ENCODE measurements around the gene EVI5L. TPM values are rescaled to one million over a fixed set of nuclear protein-coding genes. Genes with fewer than 3 reads are reported as not detected.

EVI5L gene
- total RNA-seq, 1 experiment from 2014 or later, result 29.5 TPM

- no peaks in the 10 kb centered on the region for H3K9me3 ChIP-seq (ENCODE audit: low read length)
- no peak for DNase-seq
- H3F3A ChIP-seq (ENCODE audit: low read length, unreplicated experiment), result no peaks in the 10 kb centered on the region
- no peak overlapping the region for H3K9ac ChIP-seq (ENCODE audit: low read length)
- H4K20me1 ChIP-seq (ENCODE audit: low read length), result 0 out of 2 replicates have a peak, but pooled peaks cover 3% of the 10 kb centered on the region
- TF ChIP-seq CTCF (conservative IDR thresholded peaks at IDR 0.05; ENCODE audit: low read depth, low read length) (no peak), EZH2phosphoT487 (IDR thresholded peaks at IDR 0.05; ENCODE audit: borderline replicate concordance, low read length) (no peak), EZH2 (IDR thresholded peaks at IDR 0.05; ENCODE audit: low read length, unreplicated experiment) (no peak)
- intact Hi-C loops (cut with micrococcal nuclease), result no loop called here
- CTCF ChIA-PET, result no interaction called here
- peaks cover 9% of the 10 kb centered on the region for H3K4me1 ChIP-seq (ENCODE audit: insufficient read depth, low read length)
- no peak overlapping the region for H3K27ac ChIP-seq (ENCODE audit: low read length)
- no peak for ATAC-seq
- no peak overlapping the region for H2AFZ ChIP-seq (ENCODE audit: low read length)
- no peak overlapping the region for H3K4me2 ChIP-seq (ENCODE audit: low read length)
- POLR2A ChIA-PET (ENCODE audit: unreplicated experiment), result no interaction called here
- no peaks in the 10 kb centered on the region for H3K27me3 ChIP-seq (ENCODE audit: low read length)
- no peaks in the 10 kb centered on the region for H3K9me2 ChIP-seq (replicated peaks; ENCODE audit: low read length)
- no TSS peak for BruUV-seq (replicated peaks)
- peaks cover 40% of the 10 kb centered on the region for H3K79me2 ChIP-seq (ENCODE audit: low read length)
- peaks cover 20% of the 10 kb centered on the region for H3K36me3 ChIP-seq (ENCODE audit: low read depth, low read length)
- no peak overlapping the region for H3K4me3 ChIP-seq (ENCODE audit: low read length)
Observed at GRCh38 chr19:7909471-7910067, 79.6 kb downstream of the EVI5L start.

- DNase-seq, result no peak
- no peaks in the 10 kb centered on the region for H3K9me2 ChIP-seq (replicated peaks; ENCODE audit: low read length)
- no peak overlapping the region for H3K9ac ChIP-seq (ENCODE audit: low read length)
- H3K4me3 ChIP-seq (ENCODE audit: low read length), result no peak overlapping the region
- no peaks in the 10 kb centered on the region for H3F3A ChIP-seq (ENCODE audit: low read length, unreplicated experiment)
- no peak overlapping the region for H3K4me2 ChIP-seq (ENCODE audit: low read length)
- no peaks in the 10 kb centered on the region for H3K4me1 ChIP-seq (ENCODE audit: insufficient read depth, low read length)
- H3K27ac ChIP-seq (ENCODE audit: low read length), result no peak overlapping the region
- no peaks in the 10 kb centered on the region for H3K27me3 ChIP-seq (ENCODE audit: low read length)
- CTCF ChIA-PET, result no interaction called here
- intact Hi-C loops (cut with micrococcal nuclease), result no loop called here
- H3K9me3 ChIP-seq (ENCODE audit: low read length), result no peaks in the 10 kb centered on the region
- 0 out of 2 replicates have a peak, but pooled peaks have one; percentile 4 for ATAC-seq
- TF ChIP-seq CTCF (conservative IDR thresholded peaks at IDR 0.05; ENCODE audit: low read depth, low read length) (no peak), EZH2 (IDR thresholded peaks at IDR 0.05; ENCODE audit: low read length, unreplicated experiment) (no peak), EZH2phosphoT487 (IDR thresholded peaks at IDR 0.05; ENCODE audit: borderline replicate concordance, low read length) (no peak)
- peaks cover 20% of the 10 kb centered on the region for H3K36me3 ChIP-seq (ENCODE audit: low read depth, low read length)
- no peak overlapping the region for H2AFZ ChIP-seq (ENCODE audit: low read length)
- no TSS peak for BruUV-seq (replicated peaks)
- POLR2A ChIA-PET (ENCODE audit: unreplicated experiment), result no interaction called here
- 0 out of 2 replicates have a peak, but pooled peaks cover 3% of the 10 kb centered on the region for H4K20me1 ChIP-seq (ENCODE audit: low read length)
- peaks cover 30% of the 10 kb centered on the region for H3K79me2 ChIP-seq (ENCODE audit: low read length)
Observed at GRCh38 chr19:7910321-7911161, 80.5 kb downstream of the EVI5L start.
